ENCODE measurements around the gene SNAPC4. TPM values are rescaled to one million over a fixed set of nuclear protein-coding genes. Genes with fewer than 3 reads are reported as not detected.

SNAPC4 gene, protein sequence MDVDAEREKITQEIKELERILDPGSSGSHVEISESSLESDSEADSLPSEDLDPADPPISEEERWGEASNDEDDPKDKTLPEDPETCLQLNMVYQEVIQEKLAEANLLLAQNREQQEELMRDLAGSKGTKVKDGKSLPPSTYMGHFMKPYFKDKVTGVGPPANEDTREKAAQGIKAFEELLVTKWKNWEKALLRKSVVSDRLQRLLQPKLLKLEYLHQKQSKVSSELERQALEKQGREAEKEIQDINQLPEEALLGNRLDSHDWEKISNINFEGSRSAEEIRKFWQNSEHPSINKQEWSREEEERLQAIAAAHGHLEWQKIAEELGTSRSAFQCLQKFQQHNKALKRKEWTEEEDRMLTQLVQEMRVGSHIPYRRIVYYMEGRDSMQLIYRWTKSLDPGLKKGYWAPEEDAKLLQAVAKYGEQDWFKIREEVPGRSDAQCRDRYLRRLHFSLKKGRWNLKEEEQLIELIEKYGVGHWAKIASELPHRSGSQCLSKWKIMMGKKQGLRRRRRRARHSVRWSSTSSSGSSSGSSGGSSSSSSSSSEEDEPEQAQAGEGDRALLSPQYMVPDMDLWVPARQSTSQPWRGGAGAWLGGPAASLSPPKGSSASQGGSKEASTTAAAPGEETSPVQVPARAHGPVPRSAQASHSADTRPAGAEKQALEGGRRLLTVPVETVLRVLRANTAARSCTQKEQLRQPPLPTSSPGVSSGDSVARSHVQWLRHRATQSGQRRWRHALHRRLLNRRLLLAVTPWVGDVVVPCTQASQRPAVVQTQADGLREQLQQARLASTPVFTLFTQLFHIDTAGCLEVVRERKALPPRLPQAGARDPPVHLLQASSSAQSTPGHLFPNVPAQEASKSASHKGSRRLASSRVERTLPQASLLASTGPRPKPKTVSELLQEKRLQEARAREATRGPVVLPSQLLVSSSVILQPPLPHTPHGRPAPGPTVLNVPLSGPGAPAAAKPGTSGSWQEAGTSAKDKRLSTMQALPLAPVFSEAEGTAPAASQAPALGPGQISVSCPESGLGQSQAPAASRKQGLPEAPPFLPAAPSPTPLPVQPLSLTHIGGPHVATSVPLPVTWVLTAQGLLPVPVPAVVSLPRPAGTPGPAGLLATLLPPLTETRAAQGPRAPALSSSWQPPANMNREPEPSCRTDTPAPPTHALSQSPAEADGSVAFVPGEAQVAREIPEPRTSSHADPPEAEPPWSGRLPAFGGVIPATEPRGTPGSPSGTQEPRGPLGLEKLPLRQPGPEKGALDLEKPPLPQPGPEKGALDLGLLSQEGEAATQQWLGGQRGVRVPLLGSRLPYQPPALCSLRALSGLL (N-terminal part only)
- 16.4 and 19.0 TPM in 2 replicates for total RNA-seq (2012; rRNA removed)

DNA sequence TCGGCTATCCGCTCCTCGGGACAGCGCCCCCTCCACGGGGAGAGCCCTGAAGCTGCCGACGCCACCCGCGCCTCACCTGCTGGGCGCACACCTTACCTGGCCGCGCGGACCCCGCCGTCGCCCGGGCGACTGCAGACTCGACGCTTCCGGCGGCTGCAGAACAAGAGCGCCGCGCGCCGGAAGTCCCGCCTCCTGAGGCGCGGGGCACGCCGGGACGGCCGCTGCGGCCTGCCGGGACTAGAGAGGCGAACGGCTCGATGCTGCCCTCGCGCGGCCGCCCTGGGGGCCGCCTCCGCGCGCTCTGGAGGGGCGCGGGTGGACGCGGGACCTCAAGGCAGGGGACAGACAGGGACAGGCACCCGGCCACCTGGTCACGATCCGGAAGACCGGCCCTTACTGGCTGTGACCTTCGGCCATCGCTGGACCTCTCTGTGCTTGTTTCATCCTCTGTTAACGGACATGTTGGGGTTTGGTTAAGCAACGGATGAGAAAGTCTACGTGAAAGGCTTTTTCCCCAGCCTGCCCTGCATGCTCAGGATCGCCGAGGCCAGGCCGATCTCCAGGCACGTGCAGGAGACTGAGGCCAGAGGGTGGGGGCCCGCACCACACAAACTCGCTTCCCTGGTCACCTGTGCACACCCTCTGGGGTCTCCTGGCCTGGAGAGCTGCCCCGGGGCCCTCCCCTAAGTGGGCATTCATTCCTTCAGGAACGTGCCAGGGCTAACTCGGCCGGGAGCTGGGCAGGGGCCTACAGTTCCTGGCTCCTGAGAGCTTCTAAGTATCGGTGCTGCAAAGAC, at the start of gene SNAPC4:
SNAPC4 (minus strand) TSS at position 133 of the 797 bp plus-strand sequence. CDS start 1,742 bp downstream, outside the sequence.
- peaks cover 16% of the 10 kb centered on the region for H3K4me1 ChIP-seq (ENCODE audit: control insufficient read depth, insufficient read depth, low read length)
- peak within 1 kb of the TSS; percentile 98 for H3K4me3 ChIP-seq (ENCODE audit: low read length)
- H3K9ac ChIP-seq (ENCODE audit: low read depth, low read length): peak within 1 kb of the TSS; percentile 92
- H3K4me2 ChIP-seq (ENCODE audit: low read length): peak within 1 kb of the TSS; percentile 99
- H3K36me3 ChIP-seq (ENCODE audit: insufficient read depth, low read length): peaks cover 44% of the 10 kb centered on the region
- H3K9me3 ChIP-seq (replicated peaks; ENCODE audit: low read length): no peaks in the 10 kb centered on the region
- H3K27me3 ChIP-seq (ENCODE audit: control insufficient read depth, insufficient read depth, low read length): no peaks in the 10 kb centered on the region

DNA sequence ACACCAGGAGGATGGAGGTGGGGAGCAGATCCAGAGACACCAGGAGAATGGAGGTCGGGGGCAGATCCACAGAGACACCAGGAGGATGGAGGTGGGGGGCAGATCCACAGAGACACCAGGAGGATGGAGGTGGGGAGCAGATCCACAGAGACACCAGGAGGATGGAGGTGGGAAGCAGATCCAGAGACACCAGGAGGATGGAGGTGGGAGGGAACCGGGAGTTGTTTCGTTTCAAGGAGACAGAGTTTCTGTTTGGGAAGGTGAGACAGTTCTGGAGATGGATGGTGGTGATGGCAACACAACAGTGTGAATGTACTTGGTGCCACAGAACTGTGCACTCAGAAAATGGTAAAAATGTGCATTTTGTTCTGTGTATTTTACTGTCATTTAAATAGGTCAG, 48.7 kb upstream of the SNAPC4 start:
- H3K27me3 ChIP-seq (ENCODE audit: control insufficient read depth, insufficient read depth, low read length): no peaks in the 10 kb centered on the region
- no peaks in the 10 kb centered on the region for H3K4me1 ChIP-seq (ENCODE audit: control insufficient read depth, insufficient read depth, low read length)
- H3K9ac ChIP-seq (ENCODE audit: low read depth, low read length): no peak overlapping the region
- no peak overlapping the region for H3K4me3 ChIP-seq (ENCODE audit: low read length)
- H3K4me2 ChIP-seq (ENCODE audit: low read length): no peak overlapping the region
- no peaks in the 10 kb centered on the region for H3K9me3 ChIP-seq (replicated peaks; ENCODE audit: low read length)
- H3K36me3 ChIP-seq (ENCODE audit: insufficient read depth, low read length): peaks cover 79% of the 10 kb centered on the region

DNA sequence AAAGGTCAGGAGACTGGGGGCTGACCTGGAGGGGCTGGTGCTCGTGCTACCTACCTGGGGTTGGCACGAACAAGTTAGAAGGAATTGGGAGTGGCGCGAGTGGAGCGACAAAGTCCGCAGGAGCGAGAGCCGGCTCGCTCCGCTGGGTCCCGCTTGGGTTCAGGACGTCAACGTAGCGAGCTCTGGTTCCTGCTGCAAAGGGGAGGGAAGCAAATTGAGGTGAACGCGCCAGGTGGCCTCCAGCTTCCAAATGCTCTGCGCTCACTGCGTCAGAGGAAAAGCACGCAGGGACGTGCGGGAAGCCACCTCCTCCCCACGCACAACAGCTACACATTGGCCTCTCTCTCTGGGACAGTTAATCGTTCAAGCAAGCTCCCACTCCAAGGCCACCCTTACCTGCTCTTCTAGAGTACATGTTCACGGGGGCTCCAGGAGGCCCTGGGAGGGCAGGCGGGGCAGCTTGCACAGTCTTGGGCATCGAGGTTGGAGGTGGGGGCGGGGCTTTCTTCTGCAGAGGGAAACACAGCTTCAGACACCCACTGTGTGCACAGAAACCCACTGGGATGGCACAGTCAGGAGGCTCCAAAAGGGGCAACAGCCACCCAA, 47.3 kb upstream of the SNAPC4 start:
- Histone ChIP-seq H3K9me3 (replicated peaks; ENCODE audit: low read length) (no peaks in the 10 kb centered on the region), H3K9ac (ENCODE audit: low read depth, low read length) (no peak overlapping the region), H3K4me2 (ENCODE audit: low read length) (no peak overlapping the region), H3K4me1 (ENCODE audit: control insufficient read depth, insufficient read depth, low read length) (no peaks in the 10 kb centered on the region), H3K36me3 (ENCODE audit: insufficient read depth, low read length) (peaks cover 83% of the 10 kb centered on the region), H3K4me3 (ENCODE audit: low read length) (no peak overlapping the region), H3K27me3 (ENCODE audit: control insufficient read depth, insufficient read depth, low read length) (no peaks in the 10 kb centered on the region)

DNA sequence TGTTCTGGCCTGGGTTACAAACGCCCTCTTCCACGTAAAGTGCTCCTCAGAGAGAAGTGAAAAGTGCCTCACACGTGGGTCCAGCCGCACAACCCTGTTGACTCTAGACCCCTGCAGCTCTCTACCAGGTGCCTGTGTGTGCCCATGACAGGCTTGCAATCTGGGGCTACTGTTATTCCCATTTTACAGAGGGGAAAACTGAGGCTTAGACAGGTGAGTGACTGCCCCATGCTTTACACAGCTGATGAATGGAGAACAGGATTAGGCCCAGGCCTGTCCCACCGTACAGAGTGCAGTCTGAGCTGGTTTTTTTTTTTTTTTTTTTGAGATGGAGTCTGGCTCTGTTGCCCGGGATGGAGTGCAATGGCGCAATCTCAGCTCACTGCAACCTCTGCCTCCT, 45.8 kb upstream of the SNAPC4 start:
- no peak overlapping the region for H3K9ac ChIP-seq (ENCODE audit: low read depth, low read length)
- H3K36me3 ChIP-seq (ENCODE audit: insufficient read depth, low read length): peaks cover 88% of the 10 kb centered on the region
- no peak overlapping the region for H3K4me3 ChIP-seq (ENCODE audit: low read length)
- H3K9me3 ChIP-seq (replicated peaks; ENCODE audit: low read length): no peaks in the 10 kb centered on the region
- H3K4me1 ChIP-seq (ENCODE audit: control insufficient read depth, insufficient read depth, low read length): no peaks in the 10 kb centered on the region
- H3K4me2 ChIP-seq (ENCODE audit: low read length): no peak overlapping the region
- H3K27me3 ChIP-seq (ENCODE audit: control insufficient read depth, insufficient read depth, low read length): no peaks in the 10 kb centered on the region

DNA sequence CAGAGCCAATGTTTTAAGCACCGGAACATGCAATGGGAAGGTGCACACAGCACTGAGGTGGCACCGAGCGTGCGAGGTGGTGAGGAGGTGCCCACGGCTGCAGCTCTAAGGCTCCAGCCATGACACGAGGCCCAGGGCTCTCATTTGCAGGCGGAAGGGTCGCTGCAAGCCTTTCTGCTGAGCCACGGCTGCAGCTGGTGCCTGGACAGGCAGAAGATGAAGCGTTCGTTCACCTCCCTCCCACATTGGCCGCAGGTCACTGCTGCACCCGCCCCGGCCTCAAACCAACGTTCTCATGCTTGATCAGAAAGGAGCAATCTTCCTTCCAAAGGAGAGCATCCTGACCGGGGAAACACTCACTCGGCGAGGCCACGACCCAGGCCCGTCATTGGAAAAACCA, 44.1 kb upstream of the SNAPC4 start:
- H3K9ac ChIP-seq (ENCODE audit: low read depth, low read length): no peak overlapping the region
- no peak overlapping the region for H3K4me3 ChIP-seq (ENCODE audit: low read length)
- no peak overlapping the region for H3K4me2 ChIP-seq (ENCODE audit: low read length)
- peaks cover 83% of the 10 kb centered on the region for H3K36me3 ChIP-seq (ENCODE audit: insufficient read depth, low read length)
- H3K27me3 ChIP-seq (ENCODE audit: control insufficient read depth, insufficient read depth, low read length): no peaks in the 10 kb centered on the region
- H3K4me1 ChIP-seq (ENCODE audit: control insufficient read depth, insufficient read depth, low read length): peaks cover 4% of the 10 kb centered on the region
- H3K9me3 ChIP-seq (replicated peaks; ENCODE audit: low read length): no peaks in the 10 kb centered on the region

DNA sequence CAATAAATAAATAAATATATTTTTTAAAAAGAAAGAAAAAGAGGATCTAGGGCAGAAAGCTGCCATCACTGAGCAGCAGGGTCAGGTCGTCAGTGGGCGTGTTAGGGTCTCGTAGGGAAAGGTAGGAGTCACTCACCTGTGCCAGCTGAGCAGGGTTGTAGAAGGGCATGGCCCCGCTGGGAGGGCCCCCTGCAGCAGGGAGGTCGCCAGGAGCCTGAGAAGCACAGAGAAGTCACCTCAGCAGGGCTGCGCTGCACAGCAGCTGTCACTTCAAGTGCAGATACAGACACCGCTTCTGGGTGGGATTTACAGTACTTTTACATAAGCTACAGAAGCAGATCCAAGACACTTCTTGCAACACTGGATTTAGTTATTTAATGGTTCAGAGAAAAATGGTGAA, 43.7 kb upstream of the SNAPC4 start:
- Histone ChIP-seq H3K9me3 (replicated peaks; ENCODE audit: low read length) (no peaks in the 10 kb centered on the region), H3K4me1 (ENCODE audit: control insufficient read depth, insufficient read depth, low read length) (peaks cover 4% of the 10 kb centered on the region), H3K4me2 (ENCODE audit: low read length) (no peak overlapping the region), H3K36me3 (ENCODE audit: insufficient read depth, low read length) (peaks cover 79% of the 10 kb centered on the region), H3K9ac (ENCODE audit: low read depth, low read length) (no peak overlapping the region), H3K4me3 (ENCODE audit: low read length) (no peak overlapping the region), H3K27me3 (ENCODE audit: control insufficient read depth, insufficient read depth, low read length) (no peaks in the 10 kb centered on the region)

DNA sequence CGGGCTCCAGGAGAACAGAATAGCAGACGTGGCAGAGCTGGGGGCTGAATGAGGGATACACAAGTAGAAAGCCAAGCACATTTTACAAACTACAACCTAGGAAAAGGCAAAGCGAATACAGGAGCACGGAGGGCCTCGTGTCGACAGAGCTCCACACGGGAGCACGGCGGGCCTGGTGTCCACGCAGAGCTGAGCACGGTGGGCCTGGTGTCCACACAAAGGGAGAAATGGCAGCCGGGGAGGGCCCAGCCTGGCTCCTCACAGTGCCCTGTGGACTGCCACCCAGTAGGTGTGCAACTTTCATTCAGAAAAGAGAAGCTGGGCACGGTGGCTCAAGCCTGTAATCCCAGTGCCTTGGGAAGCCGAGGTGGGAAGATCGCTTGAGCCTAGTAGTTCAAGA, 43.1 kb upstream of the SNAPC4 start:
- Histone ChIP-seq H3K4me1 (ENCODE audit: control insufficient read depth, insufficient read depth, low read length) (peaks cover 7% of the 10 kb centered on the region), H3K27me3 (ENCODE audit: control insufficient read depth, insufficient read depth, low read length) (no peaks in the 10 kb centered on the region), H3K9me3 (replicated peaks; ENCODE audit: low read length) (no peaks in the 10 kb centered on the region), H3K36me3 (ENCODE audit: insufficient read depth, low read length) (peaks cover 74% of the 10 kb centered on the region), H3K4me2 (ENCODE audit: low read length) (no peak overlapping the region), H3K4me3 (ENCODE audit: low read length) (no peak overlapping the region), H3K9ac (ENCODE audit: low read depth, low read length) (no peak overlapping the region)

DNA sequence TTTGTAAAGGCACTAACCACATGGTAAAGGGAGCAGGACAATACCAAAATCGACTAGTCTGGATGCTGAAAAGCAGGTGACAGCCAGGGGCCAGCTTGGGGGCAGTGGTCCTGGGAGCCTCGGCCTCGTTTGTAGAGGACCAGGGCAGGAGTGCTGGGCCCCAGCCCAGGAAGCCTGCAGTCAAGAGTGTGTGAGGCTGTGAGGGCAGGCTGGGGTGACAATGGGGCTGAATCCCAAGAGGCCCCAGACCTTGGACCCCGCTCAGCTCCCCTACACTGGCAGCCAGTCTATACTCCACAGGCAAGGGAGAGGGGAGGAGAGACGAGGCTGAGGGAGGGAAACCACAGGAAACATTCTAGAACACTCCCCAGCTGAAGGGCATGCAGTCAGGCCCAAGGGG, 42.3 kb upstream of the SNAPC4 start:
- Histone ChIP-seq H3K4me1 (ENCODE audit: control insufficient read depth, insufficient read depth, low read length) (peaks cover 15% of the 10 kb centered on the region), H3K9ac (ENCODE audit: low read depth, low read length) (no peak overlapping the region), H3K4me2 (ENCODE audit: low read length) (no peak overlapping the region), H3K36me3 (ENCODE audit: insufficient read depth, low read length) (peaks cover 67% of the 10 kb centered on the region), H3K4me3 (ENCODE audit: low read length) (no peak overlapping the region), H3K9me3 (replicated peaks; ENCODE audit: low read length) (no peaks in the 10 kb centered on the region), H3K27me3 (ENCODE audit: control insufficient read depth, insufficient read depth, low read length) (no peaks in the 10 kb centered on the region)

DNA sequence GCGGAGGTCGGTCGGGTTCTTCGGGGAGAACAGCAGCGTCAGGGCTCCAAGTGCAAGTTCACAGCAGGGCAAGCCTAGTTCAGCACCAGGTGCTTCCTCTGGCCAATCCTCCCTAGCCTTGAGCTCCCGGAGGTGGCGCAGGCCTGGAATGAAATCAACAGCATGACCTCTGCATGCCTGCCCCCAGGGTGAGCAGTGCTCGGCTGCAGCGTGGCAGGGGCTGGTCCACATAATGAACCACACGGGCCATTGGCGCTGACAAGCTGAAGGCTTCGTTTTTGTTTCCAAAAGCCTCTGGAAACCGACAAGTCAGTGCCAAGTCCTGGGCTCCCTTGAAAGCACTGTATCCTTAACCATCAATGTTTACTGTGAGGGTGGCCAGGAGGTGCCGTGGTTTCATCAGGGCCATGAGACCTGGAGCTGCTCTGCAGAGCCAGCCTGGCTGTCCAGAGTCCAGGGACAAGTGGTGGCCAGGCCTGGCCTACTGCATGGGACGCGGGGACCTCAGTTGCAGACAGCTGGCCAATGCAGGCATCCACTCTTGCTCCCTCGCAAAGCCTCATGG, 41.8 kb upstream of the SNAPC4 start:
- Histone ChIP-seq H3K36me3 (ENCODE audit: insufficient read depth, low read length) (peaks cover 67% of the 10 kb centered on the region), H3K9ac (ENCODE audit: low read depth, low read length) (no peak overlapping the region), H3K4me2 (ENCODE audit: low read length) (no peak overlapping the region), H3K4me3 (ENCODE audit: low read length) (no peak overlapping the region), H3K27me3 (ENCODE audit: control insufficient read depth, insufficient read depth, low read length) (no peaks in the 10 kb centered on the region), H3K4me1 (ENCODE audit: control insufficient read depth, insufficient read depth, low read length) (peaks cover 20% of the 10 kb centered on the region), H3K9me3 (replicated peaks; ENCODE audit: low read length) (no peaks in the 10 kb centered on the region)

DNA sequence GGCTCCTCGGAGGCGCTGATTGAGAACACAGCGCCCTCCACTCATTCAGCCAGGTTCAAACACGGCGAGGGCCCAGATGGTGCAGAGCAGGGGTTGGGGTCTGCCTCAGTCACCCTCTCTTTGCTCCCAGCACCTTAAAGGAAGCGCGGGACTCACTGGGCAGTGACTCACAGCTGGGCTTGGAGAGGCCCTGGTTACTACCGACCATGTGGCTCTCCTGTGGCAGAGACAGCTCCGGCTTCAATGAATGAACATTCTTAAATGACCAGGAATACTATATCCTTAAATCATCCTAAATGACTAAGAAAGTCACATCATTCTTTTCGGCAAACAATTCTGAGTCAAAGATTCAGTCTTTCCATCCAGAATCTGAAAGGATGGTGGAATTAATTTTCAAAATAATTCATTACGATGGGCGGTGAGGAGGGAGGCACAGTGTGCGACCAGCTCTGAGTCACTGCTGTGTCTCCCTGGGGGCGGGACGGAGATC, 41.3 kb upstream of the SNAPC4 start:
- Histone ChIP-seq H3K4me2 (ENCODE audit: low read length) (no peak overlapping the region), H3K27me3 (ENCODE audit: control insufficient read depth, insufficient read depth, low read length) (no peaks in the 10 kb centered on the region), H3K36me3 (ENCODE audit: insufficient read depth, low read length) (peaks cover 69% of the 10 kb centered on the region), H3K4me3 (ENCODE audit: low read length) (no peak overlapping the region), H3K4me1 (ENCODE audit: control insufficient read depth, insufficient read depth, low read length) (peaks cover 25% of the 10 kb centered on the region), H3K9ac (ENCODE audit: low read depth, low read length) (no peak overlapping the region), H3K9me3 (replicated peaks; ENCODE audit: low read length) (no peaks in the 10 kb centered on the region)
